HG03469 (cell line): Measurements from ENCODE around the gene GLRA2.
"Not testable (repeated sequence)": the region's sequence is repeated elsewhere in the genome, so short reads cannot be mapped to it uniquely, and the experiment has no call there.

Source experiments
- ATAC-seq: cut with Tn5 transposase; IDR thresholded peaks from one replicate; pipeline ENCODE4 v1.9.1; 2021; ENCODE audit warnings: mild to moderate bottlenecking, moderate library complexity, moderate number of reproducible peaks; ENCODE audit not compliant: unreplicated experiment

Gene GLRA2

DNA sequence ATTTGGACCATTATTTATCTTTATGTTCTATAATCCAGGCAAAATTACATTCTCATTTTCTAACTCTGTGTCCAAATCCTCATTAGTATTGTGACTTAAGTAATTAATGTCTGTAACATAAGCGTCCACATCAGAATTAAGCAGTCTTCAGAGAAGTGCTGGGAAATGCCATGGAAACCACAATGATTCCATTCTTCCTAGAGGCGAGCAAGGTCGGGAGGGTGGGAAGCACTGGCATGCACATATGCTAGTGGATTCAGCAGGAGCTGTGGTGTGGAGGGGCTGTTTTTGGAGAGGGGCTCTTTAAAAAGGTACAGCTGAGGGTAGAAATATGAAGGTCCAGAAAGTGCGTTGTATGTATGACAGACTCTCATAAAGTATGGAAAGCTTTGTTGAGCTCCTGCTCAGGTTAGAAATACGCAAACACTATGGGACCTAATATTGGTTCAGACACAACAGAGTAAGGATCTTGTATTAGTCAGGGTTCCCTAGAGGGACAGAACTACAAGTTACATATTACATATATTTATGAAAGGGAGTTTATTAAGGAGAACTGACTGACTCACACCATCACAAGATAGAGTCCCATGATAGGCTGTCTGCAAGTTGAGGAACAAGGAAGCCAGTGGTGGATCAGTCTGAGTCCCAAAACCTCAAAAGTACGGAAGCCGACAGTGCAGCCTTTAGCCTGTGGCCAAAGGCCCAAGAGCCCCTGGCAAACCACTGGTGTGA is 61.5 kb downstream of the GLRA2 start:
- ATAC-seq = no peak

DNA sequence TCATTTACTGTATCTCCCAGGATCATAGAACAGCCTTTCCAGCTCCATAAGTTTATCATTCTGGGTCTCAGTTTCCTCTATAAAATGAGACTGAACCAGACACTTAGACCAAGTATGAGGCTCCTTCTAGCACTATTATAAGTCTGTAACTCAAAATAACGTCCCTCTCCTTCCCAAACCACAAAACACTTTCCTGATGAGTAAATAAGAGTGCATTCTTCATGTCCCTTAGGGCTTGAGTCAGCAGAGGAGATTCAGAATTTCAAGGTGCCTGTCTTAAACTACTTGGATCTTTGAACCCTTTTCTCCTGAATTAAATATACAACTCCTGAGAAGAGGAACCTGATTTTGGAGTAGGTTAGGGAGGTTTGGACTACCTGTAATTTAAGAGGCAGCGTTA is 62.6 kb downstream of the GLRA2 start:
- ATAC-seq = no peak

DNA sequence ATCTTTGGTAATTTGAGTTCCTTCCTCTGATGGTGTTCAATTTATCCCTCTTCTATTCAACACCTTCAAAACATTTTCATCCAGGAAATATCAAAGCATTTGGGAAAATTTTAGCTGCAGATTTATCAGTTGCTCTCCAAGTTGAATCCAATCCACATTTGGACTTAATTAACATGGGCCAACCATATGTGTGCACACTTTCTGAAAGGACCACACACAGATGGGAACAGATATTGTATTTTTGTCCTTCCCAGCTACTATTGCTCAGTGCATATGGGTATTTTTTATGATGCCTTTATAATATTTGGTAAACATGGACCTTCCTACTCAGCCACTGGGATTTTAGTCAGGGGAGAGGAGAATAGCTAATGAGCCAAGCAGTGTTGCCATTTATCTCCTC is 65.2 kb downstream of the GLRA2 start:
- ATAC-seq = no peak

DNA sequence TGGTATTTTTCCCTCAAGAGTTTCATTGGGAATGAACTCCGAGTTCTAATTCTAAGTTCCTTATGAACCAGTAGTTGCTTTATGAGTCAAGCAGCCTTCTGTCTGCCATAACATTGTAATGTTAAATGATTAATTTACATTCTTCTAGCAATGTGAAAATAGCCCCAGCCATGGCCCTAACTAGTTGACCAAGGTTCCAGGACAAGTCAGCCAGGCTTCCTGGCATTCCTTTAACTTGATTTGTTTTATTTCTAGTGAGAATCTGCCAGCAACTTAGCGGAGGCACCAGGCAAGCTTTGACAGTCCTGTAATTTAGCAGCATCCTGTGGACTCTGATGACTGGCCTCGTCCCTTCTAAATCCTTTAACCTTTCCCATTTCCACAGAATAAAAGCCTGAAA is 69.0 kb downstream of the GLRA2 start:
- no peak for ATAC-seq

DNA sequence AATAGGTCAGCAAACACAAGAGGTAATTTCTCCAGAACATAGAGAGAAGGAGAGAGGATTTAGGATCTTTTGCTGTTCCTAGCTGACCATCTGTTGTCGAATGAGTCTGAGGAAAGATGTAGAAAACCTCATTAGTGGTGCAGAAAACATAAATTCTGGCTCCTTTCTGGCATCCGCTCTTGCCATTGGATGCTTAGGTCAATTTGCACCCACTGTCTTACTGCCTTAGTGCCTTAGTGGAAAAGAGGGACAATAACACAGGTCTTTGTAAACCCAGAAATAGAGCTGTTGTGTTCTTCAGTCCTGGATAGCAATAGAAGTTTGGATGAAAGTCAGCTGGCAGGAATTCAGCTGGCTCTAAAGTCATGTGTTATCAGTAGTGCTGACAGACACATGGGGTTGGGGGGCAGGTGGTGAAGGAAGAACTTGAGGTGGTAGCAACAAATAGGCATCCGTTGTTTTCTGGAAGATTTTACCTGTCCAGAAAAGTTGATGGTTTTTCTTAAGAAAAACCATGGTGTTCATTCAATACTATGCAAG is 78.2 kb downstream of the GLRA2 start:
- no peak for ATAC-seq

DNA sequence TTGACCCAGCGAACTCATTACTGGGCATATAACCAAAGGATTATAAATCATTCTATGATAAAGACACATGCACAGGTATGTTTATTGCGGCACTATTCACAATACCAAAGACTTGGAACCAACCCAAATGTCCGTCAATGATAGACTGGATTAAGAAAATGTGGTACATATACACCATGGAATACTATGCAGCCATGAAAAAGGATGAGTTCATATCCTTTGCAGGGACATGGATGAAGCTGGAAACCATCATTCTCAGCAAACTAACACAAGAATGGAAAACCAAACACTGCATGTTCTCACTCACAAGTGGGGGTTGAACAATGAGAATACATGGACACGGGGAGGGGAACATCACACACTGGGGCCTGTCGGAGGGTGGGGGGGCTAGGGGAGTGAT is 83.1 kb downstream of the GLRA2 start:
- ATAC-seq = not testable (repeated sequence)

DNA sequence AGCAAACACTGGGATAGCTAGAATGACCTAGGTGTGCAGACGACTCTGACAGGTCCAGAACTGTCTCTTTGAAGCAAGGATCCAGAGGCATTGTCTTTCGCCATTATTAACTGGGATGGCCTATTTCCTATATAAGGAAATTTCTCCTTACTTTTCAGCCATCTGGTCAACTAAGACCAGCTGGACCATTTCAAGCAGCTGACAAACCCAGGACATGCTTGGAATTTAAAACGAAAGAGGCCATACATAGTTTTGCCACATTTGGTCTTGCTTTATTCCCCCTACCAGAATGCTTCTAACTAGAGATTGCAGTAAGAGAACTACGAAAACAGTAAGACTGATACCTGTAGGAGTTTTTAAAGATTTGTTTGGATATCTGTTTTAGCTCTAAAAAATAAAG is 87.0 kb downstream of the GLRA2 start:
- no peak for ATAC-seq

DNA sequence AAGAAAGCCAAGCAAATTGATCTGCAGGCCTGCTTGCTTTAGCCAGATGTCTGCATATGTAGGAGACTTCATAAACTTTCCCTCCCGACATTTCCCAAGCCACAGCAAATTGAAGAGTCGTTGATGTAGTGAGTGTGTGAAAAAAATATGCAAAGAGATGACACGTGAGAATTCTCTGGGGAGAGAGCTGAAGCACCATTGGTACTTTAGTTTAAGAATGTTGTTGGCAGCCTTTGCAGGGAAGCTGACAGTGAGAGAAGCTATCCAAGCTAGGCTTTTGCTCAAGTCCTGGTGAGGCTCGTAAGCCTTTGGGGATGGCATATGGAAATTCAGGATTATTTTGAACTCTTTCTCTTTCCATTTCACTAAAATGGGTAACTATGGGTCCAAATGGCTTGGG is 87.5 kb downstream of the GLRA2 start:
- ATAC-seq = no peak

DNA sequence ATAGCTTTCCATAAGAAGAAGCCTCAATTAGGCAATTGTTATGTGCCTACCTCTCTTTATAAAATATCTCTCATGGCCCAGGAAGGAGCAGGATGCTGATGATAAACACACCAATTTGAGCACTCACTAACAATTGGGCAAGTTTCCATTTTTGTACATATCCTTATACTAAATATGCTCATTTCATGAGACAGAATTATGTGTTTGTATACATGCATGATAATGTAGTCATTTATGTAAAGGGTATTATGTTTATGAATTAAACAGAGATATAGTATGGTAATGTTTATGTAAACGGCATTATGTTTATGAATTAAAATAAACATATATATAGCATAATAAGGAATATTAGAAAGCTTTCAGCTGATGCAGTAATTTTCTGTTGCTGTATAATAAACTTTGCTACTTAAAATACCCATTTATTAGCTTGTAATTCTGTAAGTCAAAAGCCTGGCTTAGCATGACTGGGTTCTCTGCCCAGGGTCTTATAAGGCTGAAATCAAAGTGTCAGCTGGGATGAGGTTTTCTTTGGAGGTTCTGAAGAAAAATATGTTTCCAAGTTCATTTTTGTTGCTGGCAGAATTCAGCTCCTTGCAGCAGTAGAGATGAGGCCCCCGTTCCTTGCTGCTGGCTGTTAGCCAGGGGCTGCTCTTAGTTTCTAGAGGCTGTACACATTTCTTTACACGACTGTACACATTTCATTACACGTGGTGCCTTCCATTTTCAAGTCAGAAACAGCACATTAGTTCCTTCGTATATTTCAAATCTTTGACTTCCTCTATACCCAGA is 89.0 kb downstream of the GLRA2 start:
- ATAC-seq = no peak

DNA sequence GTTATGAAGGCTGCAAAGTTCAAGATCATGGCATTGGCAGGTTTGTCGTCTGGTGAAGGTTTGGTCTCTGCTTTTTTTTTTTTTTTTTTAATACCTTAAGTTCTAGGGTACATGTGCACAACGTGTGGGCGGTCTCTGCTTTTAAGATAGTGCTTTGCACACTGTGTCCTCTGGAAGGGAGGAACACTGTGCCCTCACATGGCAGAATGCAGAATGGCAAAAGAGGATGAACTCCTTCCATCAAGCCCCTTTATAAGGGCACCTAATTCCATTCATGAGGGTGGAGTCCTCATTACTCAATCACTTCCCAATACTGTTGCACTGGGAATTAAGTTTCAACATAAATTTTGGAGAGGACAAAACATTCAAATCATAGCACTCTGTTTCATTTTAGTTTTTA is 101.4 kb downstream of the GLRA2 start:
- ATAC-seq = no peak

DNA sequence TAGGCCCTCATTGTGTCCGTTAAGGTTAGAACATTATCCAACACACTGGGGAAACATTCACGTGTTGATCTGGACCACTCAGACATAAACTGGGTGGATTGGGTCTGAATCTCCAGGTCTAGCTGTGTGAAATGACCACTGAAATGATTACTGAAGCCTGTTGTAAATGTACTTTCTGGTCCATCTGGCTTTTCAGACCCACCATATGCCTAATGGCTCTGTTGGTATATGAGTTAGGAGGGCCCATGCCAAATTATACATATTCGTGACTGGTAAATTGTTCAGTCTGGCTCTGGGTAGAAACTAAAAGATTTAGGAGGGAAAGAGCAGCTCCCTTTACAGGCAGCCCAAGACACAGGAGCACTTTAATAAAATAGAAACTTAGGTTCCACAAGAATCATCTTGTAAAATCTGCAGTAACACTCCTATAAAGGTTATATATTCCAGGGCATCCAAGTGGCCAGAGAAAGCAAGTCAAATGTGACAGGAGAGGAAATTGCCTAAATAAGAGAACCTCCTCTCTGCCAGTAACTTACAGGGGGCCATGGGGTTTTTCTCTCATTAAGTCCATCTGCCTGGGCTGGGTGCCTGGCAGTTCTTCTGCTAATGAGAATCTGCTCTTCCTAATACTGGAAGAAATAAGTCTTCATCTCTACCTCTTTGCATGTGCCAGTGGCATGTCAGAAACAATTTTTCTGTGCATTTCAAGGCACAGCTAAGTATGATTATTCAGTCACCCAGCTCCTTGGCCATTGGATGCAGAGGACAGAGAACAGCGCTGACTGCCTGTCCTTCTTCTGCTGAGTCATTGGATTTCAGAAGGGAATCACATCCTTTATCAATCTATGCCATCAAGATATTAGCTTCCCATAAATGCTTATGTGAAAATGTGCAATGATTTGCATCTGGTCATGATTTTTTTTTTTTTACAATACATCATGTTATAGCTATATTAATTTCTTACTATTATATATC is 112.6 kb downstream of the GLRA2 start:
- no peak for ATAC-seq

DNA sequence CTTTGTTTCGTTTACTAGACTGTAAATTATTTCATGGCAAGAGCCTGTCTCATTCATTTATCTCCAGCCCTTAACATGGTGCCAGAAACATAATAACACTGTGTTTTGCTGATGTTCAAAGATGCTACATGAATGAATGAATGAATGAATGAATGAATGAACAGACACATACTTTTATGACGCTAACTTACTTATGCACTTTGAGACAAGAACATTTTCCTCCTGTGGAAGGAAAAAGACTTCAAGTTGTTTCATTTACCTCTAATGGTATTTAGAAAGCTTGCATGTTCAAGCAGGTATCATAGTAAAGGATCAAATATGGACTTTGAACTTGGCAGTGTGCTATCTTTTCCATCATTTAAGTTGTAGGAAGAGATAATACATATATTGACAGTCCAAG is 131.6 kb downstream of the GLRA2 start:
- no peak for ATAC-seq

DNA sequence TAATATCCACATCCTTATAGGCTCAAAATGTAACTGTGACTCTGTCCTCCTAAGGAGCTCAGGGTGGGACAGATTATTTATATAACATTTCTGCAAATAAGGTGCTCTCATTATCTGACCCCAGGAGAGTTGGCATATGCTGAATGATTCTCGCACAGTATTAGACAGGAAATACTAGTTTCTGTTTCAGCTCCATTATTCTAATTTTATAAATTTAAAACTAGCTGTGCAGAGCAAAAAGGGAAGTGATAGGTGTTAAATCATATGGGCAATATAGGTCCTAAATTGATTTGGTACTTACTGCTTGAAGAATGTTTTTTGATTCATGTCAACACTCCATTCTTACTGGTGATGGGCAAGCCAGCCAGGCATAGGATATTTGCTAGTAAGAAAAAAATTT is 141.5 kb downstream of the GLRA2 start:
- ATAC-seq = peak; percentile 38

DNA sequence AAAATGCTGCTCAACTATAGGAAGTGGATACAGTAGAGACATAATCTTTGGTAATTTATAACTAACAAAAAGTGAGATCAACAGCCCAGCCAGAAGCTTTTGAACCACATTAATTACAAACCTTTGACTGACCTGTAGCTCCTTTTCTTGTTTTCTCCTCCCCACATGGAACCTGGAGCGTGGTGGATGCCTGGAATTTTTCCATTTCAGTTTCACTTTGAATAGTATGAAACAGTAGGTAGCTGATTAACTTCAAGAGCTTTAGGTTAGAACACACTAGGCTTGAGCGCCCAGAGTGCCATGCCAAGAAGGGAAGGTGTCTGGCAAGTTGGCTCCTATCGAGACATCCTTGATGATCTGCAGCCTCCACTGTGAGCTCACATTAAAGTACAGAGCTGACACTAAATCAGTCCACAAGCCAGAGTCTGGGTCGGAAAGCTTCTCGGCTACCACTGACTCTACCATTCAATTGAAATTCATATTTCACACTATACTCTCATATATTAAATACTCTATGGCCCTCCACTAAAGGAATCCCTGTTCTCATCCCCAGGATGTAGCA is 143.4 kb downstream of the GLRA2 start:
- no peak for ATAC-seq

DNA sequence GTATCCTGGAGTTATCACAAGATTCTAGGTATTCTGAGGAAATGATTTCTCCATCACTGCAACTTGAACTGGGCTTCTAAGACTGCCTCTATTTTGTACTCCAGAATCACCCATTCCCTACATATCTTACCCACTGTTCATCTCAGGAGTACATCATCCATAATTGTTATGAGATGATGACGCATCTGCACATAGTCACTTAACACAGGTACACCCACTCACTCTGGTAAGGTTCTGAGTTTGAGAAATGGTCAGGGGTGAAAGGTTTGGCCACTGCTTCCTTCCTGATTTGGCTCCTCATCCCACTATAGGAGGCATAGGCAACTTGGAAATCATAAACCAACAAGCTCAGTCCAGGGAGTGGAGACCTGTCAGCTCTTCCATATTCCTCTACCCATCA is 143.9 kb downstream of the GLRA2 start:
- no peak for ATAC-seq

DNA sequence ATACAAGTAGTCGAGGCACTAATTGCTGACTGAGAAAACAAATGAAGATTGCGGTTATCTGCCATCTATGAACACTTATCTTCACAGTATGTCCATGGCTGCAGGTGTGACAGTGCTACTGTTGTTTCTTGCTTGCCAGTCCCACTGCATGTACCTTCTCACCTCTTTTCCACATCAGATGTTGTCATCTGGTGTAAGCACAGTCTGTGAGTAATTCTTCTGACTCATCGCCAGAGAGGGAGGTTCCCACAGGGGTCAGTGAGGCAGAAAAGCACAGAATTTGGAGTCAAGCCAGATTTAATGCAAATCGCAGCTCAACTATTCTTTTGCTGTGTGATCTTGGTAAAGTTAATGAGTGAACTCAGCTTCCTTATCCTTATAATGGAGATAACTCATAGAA is 144.4 kb downstream of the GLRA2 start:
- ATAC-seq = peak; percentile 95

DNA sequence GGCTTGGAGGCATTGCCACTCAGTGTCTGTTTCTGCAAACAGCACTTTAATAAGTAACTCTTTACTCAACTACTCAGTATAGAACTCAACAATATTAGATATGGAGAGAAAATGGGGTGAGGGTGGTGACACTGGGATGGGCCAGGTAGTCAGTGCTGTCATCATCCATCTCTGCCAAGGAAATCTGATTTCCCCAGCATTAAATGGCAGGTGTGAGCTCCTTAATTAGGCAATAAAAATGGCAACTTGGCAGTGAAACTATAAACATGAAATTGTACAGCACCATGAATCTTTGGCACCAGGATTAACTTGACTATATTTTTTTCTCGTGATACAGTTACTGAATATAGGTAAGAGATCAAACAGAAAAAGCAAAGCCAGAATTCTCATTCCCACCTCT is 146.2 kb downstream of the GLRA2 start:
- no peak for ATAC-seq

DNA sequence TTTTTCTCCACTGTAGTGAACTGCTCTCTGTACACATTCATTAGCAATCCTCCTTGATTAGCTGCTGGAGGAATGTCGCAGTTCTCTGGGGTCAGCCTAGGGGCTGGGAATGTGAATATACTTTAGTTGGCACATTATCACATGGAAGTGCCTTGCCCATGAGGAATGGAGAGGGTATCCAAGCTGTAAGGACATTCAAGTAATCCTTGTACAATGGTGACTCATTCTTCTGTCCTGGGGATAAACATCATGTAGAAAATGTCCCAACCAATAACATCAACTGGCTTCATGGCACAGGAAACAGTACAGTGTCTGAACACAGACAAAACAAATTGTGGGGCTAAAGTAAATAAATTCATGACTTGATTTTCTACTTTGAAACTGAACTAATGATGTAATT is 147.1 kb downstream of the GLRA2 start:
- ATAC-seq = no peak

DNA sequence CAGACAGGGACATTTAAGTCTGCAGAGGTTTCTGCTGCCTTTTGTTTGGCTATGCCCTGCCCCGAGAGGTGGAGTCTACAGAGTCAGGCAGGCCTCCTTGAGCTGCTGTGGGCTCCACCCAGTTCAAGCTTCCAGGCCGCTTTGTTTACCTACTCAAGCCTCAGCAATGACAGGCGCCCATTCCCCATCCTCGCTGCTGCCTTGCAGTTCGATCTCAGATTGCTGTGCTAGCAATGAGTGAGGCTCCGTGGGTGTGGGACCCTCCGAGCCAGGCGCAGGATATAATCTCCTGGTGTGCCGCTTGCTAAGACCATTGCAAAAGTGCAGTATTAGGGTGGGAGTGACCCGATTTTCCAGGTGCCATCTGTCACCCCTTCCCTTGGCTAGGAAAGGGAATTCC is 159.0 kb downstream of the GLRA2 start:
- ATAC-seq = not testable (repeated sequence)

DNA sequence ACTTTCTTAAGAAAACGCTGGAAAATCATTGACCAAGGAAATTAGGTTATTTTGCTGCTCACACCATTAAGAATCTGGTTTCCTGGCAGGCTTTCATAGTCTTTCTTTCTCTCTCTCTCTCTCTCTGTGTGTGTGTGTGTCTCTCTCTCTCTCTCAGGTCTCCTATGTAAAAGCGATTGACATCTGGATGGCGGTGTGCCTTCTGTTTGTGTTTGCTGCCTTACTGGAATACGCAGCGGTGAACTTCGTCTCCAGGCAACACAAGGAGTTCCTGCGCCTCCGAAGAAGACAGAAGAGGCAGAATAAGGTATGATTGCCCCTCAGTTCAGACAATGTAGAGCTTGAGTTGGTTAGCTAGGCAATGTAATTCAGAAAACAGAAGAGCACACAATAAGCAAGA is 161.2 kb downstream of the GLRA2 start:
- ATAC-seq = no peak

DNA sequence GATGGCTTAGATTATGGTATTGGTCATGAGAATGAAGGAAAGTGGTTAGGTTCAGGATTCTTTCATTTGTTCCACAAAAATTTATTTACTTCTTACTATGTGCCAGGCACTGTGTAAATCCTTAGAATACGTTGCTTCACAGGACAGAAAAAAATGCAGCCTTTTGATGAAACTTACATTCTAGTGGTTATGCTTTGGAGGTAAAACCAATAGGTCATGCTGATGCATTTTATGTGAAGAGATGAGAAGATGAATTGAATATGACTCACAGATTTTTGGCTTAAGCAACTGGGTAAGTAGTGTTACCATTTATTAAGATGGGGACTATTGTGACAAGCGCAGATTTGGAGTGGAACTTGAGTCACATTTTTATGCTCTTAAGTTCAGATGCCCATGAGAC is 165.3 kb downstream of the GLRA2 start:
- ATAC-seq = no peak
